NB4 (cell line): ENCODE measurements around the gene KIAA1958.

Experiments
- POLR2A ChIP-seq: IDR thresholded peaks from 2 replicates; pipeline ENCODE4 v1.6.1; 2011; ENCODE audit warnings: mild to moderate bottlenecking; ENCODE audit not compliant: insufficient read length; ENCODE audit errors: extremely low read depth
- TF ChIP-seq, protein P1 (sequence below): IDR thresholded peaks from one replicate; pipeline ENCODE4 v1.5.1; 2012; ENCODE audit warnings: low read depth, low read length

DNA sequence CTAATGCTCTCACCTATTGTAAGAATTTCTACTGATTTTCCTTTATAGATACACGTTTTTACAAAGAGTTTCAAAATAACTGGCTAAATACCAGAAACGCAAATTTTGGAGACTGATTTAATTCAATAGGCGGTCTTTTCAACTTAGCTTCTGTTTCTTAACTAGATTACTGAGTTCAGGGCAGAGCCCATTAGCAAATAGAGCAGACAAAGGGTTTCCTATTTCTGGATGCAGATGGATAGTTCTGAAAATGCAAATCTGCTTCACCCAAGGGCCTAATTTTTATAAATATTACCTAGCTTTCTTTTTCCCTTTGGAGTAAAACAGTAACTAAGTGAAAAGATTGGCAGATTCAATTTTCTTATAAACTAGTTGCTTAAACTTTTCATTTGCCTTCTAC lies 13.6 kb upstream of the KIAA1958 start:
- TF ChIP-seq, protein P1, sequence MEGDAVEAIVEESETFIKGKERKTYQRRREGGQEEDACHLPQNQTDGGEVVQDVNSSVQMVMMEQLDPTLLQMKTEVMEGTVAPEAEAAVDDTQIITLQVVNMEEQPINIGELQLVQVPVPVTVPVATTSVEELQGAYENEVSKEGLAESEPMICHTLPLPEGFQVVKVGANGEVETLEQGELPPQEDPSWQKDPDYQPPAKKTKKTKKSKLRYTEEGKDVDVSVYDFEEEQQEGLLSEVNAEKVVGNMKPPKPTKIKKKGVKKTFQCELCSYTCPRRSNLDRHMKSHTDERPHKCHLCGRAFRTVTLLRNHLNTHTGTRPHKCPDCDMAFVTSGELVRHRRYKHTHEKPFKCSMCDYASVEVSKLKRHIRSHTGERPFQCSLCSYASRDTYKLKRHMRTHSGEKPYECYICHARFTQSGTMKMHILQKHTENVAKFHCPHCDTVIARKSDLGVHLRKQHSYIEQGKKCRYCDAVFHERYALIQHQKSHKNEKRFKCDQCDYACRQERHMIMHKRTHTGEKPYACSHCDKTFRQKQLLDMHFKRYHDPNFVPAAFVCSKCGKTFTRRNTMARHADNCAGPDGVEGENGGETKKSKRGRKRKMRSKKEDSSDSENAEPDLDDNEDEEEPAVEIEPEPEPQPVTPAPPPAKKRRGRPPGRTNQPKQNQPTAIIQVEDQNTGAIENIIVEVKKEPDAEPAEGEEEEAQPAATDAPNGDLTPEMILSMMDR = no peak
- TF ChIP-seq POLR2A = no peak
